HG03342 (cell line): ENCODE results near the gene VTCN1.
"Not testable (repeated sequence)": the region's sequence is repeated elsewhere in the genome, so short reads cannot be mapped to it uniquely, and the experiment has no call there.

Experiments
- ATAC-seq: cut with Tn5 transposase; IDR thresholded peaks from one replicate; pipeline ENCODE4 v1.9.1; 2021; ENCODE audit warnings: mild to moderate bottlenecking, moderate library complexity; ENCODE audit not compliant: unreplicated experiment

VTCN1 gene, protein sequence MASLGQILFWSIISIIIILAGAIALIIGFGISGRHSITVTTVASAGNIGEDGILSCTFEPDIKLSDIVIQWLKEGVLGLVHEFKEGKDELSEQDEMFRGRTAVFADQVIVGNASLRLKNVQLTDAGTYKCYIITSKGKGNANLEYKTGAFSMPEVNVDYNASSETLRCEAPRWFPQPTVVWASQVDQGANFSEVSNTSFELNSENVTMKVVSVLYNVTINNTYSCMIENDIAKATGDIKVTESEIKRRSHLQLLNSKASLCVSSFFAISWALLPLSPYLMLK

DNA sequence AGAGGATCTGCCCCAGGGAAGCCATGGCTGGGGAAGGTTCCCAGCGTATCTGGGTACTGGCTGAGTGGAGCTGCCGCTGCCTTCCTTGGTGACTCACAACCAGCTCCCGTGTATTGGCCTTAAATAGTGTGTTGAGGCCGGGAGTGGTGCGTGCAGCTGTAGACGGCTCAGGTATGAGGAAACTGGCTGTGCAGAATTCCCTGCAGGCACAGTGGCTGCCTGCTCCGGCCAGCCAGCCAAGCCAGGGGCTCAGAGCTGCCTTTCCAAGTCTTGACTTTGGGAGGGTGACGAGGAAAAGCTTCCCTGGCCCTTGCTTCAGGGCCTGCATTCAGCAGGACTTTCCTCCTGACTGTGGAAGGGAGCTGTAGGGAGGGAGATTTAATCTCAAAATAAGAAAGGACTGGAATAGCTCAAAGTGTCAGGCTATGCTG, at the start of gene VTCN1:
TSS of gene VTCN1 (minus strand) at position 97 of the 431 bp plus-strand sequence. CDS start at position 25, 72 bp downstream.
- ATAC-seq = no peak

DNA sequence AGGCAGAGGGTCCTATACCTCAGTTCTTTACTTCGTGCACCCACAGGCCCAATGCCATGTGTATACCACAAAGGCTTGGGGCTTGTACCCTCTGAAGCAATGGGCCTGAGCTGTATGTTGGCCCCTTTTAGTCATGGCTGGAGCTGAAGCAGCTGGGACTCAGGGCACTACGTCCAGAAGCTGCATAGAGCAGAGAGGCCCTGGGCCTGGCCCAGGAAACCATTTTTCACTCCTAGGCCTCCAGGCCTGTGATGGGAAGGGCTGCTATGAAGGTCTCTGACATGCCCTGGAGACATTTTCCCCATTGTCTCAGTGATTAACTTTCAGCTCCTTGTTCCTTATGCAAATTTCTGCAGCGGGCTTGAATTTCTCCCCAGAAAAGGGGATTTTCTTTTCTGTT, 48.1 kb upstream of the VTCN1 start:
- no peak for ATAC-seq

DNA sequence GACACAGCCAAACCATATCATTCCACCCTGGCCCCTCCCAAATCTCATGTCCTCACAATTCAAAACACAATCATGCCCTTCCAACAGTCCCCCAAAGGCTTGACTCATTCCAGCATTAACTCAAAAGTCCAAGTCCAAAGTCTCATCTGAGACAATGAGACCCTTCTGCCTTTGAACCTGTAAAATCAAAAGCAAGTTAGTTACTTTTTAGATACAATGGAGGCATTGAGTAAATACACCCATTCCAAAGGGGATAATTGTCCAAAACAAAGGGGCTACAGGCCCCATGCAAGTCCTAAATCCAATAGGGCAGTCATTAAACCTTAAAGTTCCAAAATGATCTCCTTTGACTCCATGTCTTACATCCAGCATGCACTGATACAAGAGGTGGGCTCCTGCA, 47.3 kb upstream of the VTCN1 start:
- not testable (repeated sequence) for ATAC-seq

DNA sequence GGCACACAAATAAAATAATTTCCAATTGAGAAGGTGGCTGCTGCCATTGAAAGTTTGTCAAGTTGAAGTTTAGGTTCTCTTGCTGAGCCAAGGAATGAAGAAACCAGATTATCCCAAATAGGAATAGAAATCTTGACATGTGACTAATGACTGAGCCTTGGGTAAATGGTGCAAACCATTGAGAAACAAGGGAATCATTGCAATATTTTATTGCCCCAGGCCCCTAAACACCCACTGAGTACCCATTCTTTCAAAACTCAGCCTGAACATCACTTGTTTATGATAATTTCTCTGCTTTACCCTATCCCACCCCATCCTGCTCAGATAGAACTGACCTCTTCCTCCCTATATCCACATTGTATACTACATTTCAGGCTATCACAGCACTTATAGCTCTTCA, 46.6 kb upstream of the VTCN1 start:
- ATAC-seq = no peak

DNA sequence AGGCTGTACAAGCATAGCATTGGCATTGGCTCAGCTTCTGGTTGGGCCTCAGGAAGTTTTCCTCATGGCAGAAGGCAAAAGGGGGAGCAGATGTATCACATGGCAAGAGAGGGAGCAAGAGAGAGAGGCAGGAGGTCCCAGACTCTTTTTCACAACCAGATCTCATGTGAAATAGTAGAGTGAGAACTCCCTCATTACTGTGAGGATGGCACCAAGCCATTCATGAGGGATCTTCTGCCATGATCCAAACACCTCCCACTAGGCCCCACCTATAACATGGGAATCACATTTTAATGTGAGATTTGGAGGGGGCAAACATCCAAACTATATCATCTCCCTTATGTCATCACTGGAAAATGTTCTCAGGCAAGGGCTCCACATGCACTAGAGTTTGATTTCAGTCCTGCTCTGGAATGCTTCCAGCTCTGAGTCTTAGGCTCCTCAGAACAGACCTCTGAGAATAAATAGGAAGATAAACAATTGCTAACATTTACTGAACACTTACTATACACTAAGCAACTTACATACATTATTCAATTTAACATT, 39.4 kb upstream of the VTCN1 start:
- no peak for ATAC-seq

DNA sequence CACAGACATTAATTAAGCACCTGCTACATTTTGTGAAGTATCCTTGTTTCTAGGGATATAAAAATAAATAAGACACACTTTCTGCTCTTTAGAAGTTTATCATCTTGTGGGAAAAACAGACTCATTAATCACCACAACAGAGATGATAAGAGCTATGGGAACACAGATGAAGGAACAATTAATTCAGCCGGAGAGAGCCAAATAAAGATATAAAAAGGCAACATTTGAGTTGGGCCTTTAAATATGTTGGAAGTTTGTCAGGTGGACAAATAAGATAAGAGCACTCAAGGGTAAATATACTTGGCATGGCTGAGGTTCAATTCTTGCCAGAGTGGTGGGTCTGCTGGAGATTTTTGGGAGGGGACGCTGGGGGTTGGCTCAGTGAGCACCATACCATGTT, 34.2 kb upstream of the VTCN1 start:
- no peak for ATAC-seq

DNA sequence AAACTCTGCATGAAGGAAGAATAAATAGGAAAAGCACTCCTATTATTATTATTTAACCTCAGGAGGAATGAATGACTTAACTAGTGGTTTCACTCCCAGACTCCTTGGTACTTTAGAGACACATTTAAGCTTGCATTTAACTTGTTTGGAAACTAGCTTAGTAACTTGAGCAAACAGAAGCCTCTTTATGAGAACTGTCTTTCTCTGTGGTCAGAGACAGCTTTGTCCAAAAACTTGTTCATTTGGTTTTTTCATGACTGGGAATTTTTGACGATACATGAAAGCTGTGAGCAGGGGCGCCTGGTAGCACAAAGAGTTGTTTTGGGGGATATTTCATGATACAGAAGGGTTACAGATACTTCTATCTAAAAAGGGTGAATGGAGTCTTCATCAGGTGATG, 33.6 kb upstream of the VTCN1 start:
- ATAC-seq = no peak

DNA sequence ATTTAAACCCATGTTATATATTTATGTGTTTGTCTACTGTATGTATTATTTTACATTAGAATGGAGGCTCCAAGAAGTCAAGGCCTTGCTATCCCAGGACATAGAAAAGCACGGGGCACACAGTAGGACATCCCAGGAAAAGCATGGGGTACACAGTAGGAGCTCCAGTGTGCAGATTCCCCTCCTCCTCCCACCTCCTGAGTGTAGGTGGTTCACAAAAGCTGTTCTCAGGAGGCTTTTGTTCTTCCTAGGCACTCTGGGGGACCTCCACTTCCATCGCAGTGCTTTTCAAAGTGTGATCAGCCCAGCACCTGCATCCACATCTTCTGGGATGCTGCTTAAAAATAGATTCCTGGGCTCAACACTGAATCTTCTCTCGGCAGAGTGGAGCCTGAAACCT, 30.8 kb upstream of the VTCN1 start:
- no peak for ATAC-seq

DNA sequence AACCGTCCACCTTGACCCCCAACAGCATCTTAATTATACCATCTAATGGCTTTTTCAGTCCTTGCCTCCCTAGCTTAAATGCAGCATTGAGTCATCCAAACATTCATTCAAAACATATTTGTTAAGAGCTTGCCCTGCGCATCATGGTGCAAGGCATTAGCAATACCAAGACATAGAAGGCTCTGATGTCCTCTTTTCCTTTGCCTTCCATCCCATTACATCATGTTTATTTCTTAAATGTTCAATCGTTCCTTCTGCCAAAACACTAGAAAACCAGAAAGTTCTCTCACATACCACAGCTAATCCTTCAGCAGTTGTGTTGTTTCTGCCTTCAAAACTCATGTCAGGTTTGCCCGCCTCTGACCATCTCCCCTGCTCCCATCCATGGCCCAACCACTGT, 29.8 kb upstream of the VTCN1 start:
- ATAC-seq = no peak

DNA sequence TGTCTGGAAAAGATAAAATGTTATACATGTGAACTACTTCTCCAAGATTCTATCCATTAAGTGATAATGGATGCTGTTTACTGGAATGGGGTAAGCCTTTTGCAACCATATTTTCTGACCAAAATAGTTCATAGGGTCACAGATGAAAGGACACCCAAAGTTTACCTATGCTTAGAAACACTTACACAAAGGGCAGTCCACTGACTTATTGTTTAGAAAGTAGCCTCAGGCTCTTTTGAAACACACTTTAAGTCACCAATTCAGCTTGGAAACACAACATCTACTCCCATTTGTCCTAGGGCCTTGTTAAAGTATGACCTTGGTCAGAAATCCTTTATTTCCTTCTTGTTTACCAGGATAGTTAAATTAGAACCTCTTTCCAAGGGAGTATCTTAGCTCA, 28.7 kb upstream of the VTCN1 start:
- no peak for ATAC-seq

DNA sequence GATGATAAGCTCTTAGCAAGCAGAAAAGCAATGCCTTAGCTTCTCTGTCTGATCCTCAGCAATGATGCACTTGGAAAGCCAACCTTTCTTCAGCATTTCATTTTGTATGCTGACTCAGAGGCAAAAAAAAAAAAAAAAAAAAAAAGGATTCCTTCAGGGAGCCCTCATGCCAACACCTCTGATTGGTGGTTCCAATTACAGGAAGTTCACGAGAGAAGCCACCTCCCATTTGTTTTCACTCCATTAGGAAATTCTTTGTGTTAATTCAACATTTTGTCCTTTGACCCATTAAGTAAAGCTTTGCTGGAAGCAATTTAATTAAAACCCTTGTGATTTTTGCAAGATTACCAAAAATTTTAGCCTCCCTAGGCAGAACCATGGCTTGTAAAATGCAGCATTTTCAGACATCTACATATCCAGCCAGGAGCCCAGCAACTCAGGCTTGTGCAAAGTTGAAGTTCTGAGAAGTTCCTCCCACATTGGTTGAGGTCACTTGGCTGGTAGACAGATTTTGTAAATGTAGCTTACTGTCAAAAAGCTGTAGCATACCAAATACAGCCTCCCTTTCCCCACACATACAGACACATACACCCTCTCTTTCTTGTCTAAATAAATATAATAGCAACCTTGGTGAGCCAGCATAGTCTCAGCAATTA, 27.1 kb upstream of the VTCN1 start:
- no peak for ATAC-seq

DNA sequence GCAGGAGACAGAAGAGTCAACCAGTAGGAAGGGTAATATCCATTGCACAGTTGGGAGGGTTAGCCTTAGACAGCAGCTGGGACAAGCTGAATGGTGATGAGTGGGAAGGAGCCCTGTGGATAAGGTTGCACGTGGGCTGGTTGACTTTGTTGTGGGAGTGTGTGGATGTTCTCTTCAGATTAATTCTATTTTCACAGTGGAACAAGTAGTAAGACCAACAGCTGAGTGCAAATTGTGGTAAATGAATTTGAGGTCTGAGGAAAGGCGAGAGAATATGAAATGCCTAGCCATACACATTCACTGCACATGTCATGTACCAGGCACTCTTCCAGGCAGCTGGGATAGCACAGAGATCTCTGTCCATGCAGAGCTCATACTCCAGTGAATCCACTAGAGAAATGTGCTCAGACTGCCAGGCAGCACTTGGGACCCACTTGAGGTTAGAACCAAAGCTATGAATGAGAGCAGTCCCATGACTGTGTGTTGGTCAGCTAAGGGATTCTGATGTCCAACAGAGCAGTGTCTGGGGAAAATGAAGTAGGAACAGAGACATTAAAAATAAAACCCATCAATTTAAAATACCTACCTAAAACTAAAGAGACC, 25.2 kb upstream of the VTCN1 start:
- ATAC-seq = no peak

DNA sequence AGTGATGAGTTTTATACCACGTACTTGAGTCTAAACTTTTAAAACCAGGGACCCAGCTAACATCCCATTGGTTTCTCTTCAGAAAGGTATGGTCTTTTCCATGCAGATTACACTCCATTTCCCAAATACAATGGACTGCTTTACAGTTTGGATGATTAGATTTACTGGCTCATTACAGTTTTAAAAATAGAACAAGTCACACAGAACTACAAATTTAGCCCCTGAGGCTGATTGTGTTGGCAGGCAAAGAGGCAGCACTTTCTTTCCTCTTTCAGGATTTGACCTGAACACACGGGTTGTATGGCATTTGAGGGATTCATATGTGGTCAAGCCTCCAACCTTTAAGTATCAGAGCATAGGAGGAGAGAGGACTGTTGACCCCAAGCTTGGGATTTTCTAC, 21.8 kb upstream of the VTCN1 start:
- ATAC-seq = no peak

DNA sequence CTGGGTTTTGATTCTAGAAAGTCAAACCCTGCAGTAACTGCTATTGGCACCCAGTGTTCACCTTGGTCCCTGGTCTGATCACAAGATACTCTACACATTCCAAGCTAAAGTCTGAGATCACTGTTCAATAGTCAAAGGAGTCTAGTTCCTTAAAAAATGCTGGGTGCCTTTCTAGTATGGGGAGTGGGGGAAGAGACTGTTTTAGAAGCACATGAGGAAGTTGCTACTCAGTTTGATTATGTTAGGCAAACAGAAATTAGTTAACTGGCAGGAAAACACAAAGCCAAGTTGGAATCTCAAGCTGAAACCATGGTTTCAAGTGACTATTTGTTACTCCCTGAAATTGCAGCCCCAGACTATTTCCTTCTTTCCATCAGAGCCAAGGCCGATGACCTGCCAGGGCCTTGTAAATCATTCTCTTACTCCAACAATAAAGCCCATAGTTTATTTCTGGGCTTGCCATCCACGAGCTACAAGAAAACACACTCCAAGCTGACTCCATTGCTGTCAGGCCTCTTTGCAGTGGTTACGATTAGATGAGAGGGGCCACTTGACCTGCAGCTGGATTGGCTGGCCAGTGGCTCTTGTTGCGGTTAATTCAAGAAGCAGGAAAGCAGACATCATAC, 21.1 kb upstream of the VTCN1 start:
- ATAC-seq = no peak

DNA sequence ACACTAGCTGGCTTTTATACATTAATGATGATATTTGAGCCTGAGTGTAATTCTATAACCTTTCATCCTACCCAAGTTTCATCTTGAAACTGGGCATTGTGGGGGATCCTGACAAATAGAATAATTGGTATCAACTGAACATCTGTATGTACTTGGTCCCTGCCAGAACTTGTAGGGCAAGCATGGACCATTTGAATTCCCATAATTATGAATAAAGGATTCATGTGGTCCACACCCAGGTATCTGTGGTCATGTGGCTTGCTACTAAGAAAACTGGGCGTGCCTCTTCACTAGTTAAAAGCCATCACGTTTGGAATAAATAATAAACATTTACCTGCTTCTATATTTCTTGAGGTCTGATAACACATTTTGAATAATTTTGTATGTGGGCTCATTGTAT, 20.6 kb upstream of the VTCN1 start:
- no peak for ATAC-seq

DNA sequence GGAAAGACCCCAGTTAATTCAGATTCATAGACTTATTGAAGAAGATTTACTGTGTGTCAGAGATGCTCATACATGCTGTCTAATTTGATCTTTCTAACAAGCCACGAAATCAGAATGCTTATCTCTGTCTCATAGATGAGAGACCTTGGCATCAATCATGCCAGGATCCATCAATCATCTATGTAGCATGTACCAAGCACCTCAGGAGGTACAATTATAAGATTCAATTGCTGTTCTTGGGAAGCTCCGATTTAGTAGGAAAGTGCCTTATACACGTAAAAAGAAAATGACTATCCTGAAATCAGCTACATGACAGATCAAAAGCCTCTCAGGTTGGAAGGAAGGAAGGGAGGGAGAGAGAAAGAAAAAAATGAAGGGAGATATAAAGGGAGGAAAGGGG, 18.5 kb upstream of the VTCN1 start:
- no peak for ATAC-seq

DNA sequence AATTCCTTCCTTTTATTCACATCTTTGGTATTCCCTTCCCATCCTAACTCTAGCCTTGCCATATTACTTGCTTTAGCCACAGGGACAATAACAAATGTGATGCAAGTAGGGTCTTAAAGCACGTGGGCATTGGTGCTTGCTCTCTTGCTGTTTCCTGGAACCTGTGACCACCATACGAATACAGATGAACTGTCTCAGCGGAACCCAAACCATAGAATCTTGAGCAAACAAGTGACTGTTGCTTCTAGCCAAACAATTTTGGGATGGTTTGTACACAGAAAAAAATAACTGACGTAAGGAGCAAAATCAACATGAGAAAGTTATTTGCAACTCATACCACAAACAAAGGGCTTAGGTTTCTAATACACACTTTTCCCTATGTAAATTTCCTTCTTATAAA, 15.2 kb upstream of the VTCN1 start:
- ATAC-seq = no peak

DNA sequence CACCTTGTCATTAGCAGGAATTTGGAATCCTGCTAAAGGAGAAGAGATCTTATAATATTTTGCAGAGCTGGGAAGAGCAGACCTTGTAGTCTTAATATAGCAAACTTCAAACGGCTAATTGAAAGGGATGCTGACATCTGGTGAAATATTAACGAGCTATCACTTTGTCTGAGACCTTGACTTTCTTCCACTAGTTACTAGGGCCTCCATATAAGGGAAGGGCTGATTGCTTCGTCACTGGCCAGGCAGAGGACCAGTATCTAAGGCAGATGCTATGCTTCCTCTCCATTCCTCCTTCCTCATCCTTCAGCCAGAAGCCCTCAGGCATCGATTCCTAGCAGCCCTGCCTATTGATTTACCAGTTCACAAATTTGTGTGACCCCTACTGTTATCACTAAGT, 6.0 kb upstream of the VTCN1 start:
- ATAC-seq = no peak

DNA sequence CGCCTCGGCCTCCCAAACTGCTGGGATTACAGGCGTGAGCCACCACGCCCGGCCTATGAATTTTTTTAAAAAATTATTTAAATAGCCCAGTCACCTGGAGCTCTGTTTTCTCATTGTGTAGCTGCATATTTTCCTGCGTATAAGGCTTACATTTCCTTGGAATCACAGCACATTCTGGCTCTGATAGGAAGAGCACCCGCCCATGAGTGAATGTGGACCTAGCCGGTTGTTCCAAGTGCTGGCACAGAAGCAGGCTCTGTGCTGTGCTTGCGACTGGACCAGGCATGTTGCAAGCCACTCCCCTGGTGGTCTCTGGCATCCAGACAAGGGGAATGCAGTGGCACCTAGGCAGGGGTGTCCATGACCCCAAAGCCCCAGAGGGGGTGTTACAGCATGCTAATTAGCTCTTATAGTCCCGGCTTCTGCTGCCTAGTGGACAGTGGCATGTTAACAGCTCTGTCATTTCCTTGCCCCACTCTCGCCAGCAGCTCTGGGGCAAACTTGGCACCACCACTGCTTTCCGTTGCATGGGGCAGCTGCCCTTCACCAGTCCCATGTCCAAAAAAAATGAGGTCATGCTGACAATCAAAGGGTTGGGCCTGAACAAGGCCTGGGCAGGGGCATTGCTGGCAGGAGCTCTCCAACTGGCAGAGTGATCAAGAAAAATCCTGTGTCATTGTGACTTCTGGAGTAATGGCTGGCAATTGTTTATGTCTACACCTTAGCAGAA, 5.2 kb upstream of the VTCN1 start:
- ATAC-seq = no peak

DNA sequence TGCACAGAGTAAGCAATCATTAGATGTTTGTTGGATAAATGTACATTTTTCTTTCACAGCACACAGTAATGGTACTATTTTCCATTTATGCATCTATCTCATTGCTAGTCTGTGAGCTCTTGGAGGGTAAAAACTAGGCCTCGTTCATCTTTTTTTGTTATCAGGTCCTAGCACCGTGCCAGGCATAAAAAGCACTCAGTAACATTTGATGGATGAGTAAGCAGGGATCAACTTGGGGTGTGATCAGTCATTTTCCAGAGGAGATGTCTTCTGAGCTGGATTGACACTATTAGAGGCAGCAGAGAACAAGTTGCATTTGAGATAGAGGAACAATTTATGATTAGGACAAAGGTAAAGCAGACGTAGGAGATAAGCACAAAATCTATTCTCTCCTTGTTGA, 4.3 kb upstream of the VTCN1 start:
- no peak for ATAC-seq

DNA sequence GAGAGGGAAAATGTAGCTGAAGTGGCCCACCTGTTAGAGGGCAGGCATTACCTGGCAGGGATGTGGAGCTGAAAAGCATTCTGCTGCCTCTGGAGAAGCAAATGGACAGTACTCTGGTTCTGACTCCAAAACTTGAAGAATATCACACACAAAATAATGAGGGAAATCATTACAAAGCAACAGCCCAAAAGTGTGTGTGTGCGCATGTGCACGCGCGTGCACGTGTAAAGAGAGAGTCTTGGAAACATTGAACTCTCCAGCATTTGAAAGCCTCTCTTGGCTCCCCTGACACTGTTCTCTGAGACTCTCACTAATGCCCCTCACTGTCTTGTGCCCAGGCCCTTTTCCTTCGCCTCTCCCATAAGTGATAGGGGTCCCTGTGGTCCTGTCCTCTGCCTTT, 2.3 kb upstream of the VTCN1 start:
- no peak for ATAC-seq
